ENCODE measurements around the gene MPZL2.

- TF ChIP-seq, protein P1, sequence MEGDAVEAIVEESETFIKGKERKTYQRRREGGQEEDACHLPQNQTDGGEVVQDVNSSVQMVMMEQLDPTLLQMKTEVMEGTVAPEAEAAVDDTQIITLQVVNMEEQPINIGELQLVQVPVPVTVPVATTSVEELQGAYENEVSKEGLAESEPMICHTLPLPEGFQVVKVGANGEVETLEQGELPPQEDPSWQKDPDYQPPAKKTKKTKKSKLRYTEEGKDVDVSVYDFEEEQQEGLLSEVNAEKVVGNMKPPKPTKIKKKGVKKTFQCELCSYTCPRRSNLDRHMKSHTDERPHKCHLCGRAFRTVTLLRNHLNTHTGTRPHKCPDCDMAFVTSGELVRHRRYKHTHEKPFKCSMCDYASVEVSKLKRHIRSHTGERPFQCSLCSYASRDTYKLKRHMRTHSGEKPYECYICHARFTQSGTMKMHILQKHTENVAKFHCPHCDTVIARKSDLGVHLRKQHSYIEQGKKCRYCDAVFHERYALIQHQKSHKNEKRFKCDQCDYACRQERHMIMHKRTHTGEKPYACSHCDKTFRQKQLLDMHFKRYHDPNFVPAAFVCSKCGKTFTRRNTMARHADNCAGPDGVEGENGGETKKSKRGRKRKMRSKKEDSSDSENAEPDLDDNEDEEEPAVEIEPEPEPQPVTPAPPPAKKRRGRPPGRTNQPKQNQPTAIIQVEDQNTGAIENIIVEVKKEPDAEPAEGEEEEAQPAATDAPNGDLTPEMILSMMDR (conservative IDR thresholded peaks at IDR 0.05; ENCODE audit: low read length), result no peak
- no peak for TF ChIP-seq EZH2phosphoT487 (IDR thresholded peaks at IDR 0.05; ENCODE audit: borderline replicate concordance)
Measured at GRCh38 chr11:118222437-118222836, 41.7 kb downstream of the MPZL2 start.

All from Loucy (cell line).